Astrocyte (in vitro differentiated cells and primary cell): ENCODE data around the gene CYSTM1. TPM values are rescaled to one million over a fixed set of nuclear protein-coding genes. Genes with fewer than 3 reads are reported as not detected.

Experiments used
- DNase-seq: peaks from one replicate; pipeline ENCODE4 v3.0.0-alpha.2; 2010; ENCODE audit warnings: low read depth
- FAIRE-seq: peaks from 2 replicates; lab custom pipeline; 2011; peaks lifted over from hg19 to GRCh38; lab: Jason Lieb, UNC
- H2AFZ ChIP-seq: 2 replicates; pipeline ENCODE4 v1.6.0; 2012; ENCODE audit warnings: low read depth, low read length, inconsistent platforms
- H3K27ac ChIP-seq: 2 replicates; pipeline ENCODE4 v1.5.1; 2011; ENCODE audit warnings: low read depth, low read length, inconsistent platforms
- H3K27me3 ChIP-seq: 2 replicates; pipeline ENCODE4 v1.6.0; 2011; ENCODE audit warnings: low read length, inconsistent platforms; ENCODE audit not compliant: insufficient read depth
- H3K36me3 ChIP-seq: 2 replicates; pipeline ENCODE4 v1.5.1; 2011; ENCODE audit warnings: low read length, inconsistent platforms; ENCODE audit not compliant: insufficient read depth
- H3K4me1 ChIP-seq: 2 replicates; pipeline ENCODE4 v1.5.1; 2011; ENCODE audit warnings: low read length, inconsistent platforms; ENCODE audit not compliant: insufficient read depth
- H3K4me2 ChIP-seq: 2 replicates; pipeline ENCODE4 v1.6.0; 2012; ENCODE audit warnings: low read length, inconsistent platforms
- H3K4me3 ChIP-seq: 2 replicates; pipeline ENCODE4 v1.5.1; 2011; ENCODE audit warnings: low read depth, mild to moderate bottlenecking, low read length, inconsistent platforms; ENCODE audit not compliant: insufficient read depth
- H3K79me2 ChIP-seq: 2 replicates; pipeline ENCODE4 v1.6.0; 2012; ENCODE audit warnings: mild to moderate bottlenecking, low read length, inconsistent platforms; ENCODE audit not compliant: insufficient read depth
- H3K9ac ChIP-seq: 2 replicates; pipeline ENCODE4 v1.6.0; 2012; ENCODE audit warnings: mild to moderate bottlenecking, low read length, inconsistent platforms
- H3K9me3 ChIP-seq: 2 replicates; pipeline ENCODE4 v1.5.1; 2012; ENCODE audit warnings: low read depth, mild to moderate bottlenecking, low read length, inconsistent platforms; ENCODE audit not compliant: insufficient read depth
- H4K20me1 ChIP-seq: 2 replicates; pipeline ENCODE4 v1.6.0; 2012; ENCODE audit warnings: low read length, inconsistent platforms; ENCODE audit not compliant: insufficient read depth
- H3K27ac Mint-ChIP-seq: one replicate; pipeline ENCODE4 v1.8.0; 2021; ENCODE audit warnings: mild to moderate bottlenecking, mixed read lengths; ENCODE audit not compliant: unreplicated experiment
- H3K27me3 Mint-ChIP-seq: one replicate; pipeline ENCODE4 v1.8.0; 2021; ENCODE audit warnings: low read depth, mixed read lengths; ENCODE audit not compliant: unreplicated experiment
- H3K36me3 Mint-ChIP-seq: one replicate; pipeline ENCODE4 v1.8.0; 2021; ENCODE audit warnings: low read depth, mixed read lengths; ENCODE audit not compliant: unreplicated experiment
- H3K4me1 Mint-ChIP-seq: one replicate; pipeline ENCODE4 v1.8.0; 2021; ENCODE audit warnings: low read depth, mixed read lengths; ENCODE audit not compliant: unreplicated experiment
- H3K4me3 Mint-ChIP-seq: one replicate; pipeline ENCODE4 v1.8.0; 2021; ENCODE audit warnings: mild to moderate bottlenecking, moderate library complexity, mixed read lengths; ENCODE audit not compliant: unreplicated experiment
- H3K9me3 Mint-ChIP-seq: one replicate; pipeline ENCODE4 v1.8.0; 2021; ENCODE audit warnings: mild to moderate bottlenecking, mixed read lengths; ENCODE audit not compliant: unreplicated experiment
- EZH2 ChIP-seq: IDR thresholded peaks from 2 replicates; pipeline ENCODE4 v1.6.1; 2012; ENCODE audit warnings: mild to moderate bottlenecking, low read length, inconsistent platforms; ENCODE audit not compliant: insufficient read depth
- total RNA-seq: library from RNA; stranded (reverse); gene quantifications from 2 replicates; pipeline ENCODE4 v1.2.1, GENCODE V29; 2021
- TF ChIP-seq, protein P1 (sequence below): IDR thresholded peaks from 2 replicates; pipeline ENCODE4 v1.5.1; 2011; ENCODE audit warnings: low read depth, mild to moderate bottlenecking, inconsistent platforms, low read length, moderate library complexity; ENCODE audit not compliant: insufficient read depth

CYSTM1 gene
- total RNA-seq, 1 donor from 2014 or later = 46.3 TPM

DNA sequence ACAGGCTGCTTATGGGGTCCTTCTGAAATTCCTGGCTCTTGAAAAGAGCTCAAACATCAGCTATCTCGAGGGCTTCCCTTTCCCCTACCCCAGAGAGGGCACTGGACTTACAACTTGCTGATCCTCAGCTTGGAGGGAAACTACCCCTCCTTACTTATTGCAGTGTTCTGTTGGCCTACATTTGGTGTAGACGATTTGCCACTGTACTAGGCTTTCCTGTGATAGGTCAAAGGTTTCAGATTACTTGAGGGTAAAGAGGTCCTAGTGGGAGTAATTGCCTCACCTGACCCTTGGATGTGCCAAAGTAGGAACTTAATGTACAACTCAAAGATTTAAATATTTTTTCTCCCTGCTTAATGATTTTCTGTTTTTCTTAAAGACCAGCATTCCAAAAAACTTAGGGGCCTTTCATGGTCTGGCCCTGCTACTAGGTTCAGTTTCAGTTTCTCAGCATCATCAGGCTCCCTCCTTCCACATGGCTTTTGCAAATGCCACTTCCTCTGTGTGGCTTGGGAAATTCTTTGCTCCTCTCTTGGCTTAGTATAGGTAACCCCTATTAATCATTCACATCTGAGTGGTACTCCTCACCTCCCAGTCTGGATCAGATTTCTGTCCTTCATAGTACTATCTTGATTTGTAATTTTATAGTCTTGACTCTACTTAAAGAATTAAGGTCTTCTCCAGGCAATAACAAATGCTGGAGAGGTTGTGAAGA is 32.4 kb downstream of the CYSTM1 start:
- H3K27me3 Mint-ChIP-seq = no peaks in the 10 kb centered on the region
- no peaks in the 10 kb centered on the region for H3K27me3 ChIP-seq
- no peak overlapping the region for H3K4me2 ChIP-seq
- no peaks in the 10 kb centered on the region for H3K9me3 ChIP-seq
- H3K4me3 Mint-ChIP-seq = no peak overlapping the region
- no peak overlapping the region for H2AFZ ChIP-seq
- no peaks in the 10 kb centered on the region for H4K20me1 ChIP-seq
- no peaks in the 10 kb centered on the region for H3K9me3 Mint-ChIP-seq
- peaks cover 7% of the 10 kb centered on the region for H3K4me1 ChIP-seq
- H3K9ac ChIP-seq = no peak overlapping the region
- peaks cover 30% of the 10 kb centered on the region for H3K4me1 Mint-ChIP-seq
- H3K36me3 Mint-ChIP-seq = peaks cover 5% of the 10 kb centered on the region
- TF ChIP-seq, protein P1, sequence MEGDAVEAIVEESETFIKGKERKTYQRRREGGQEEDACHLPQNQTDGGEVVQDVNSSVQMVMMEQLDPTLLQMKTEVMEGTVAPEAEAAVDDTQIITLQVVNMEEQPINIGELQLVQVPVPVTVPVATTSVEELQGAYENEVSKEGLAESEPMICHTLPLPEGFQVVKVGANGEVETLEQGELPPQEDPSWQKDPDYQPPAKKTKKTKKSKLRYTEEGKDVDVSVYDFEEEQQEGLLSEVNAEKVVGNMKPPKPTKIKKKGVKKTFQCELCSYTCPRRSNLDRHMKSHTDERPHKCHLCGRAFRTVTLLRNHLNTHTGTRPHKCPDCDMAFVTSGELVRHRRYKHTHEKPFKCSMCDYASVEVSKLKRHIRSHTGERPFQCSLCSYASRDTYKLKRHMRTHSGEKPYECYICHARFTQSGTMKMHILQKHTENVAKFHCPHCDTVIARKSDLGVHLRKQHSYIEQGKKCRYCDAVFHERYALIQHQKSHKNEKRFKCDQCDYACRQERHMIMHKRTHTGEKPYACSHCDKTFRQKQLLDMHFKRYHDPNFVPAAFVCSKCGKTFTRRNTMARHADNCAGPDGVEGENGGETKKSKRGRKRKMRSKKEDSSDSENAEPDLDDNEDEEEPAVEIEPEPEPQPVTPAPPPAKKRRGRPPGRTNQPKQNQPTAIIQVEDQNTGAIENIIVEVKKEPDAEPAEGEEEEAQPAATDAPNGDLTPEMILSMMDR = no peak
- no peak for TF ChIP-seq EZH2
- no peak overlapping the region for H3K4me3 ChIP-seq
- H3K79me2 ChIP-seq = no peaks in the 10 kb centered on the region
- no peaks in the 10 kb centered on the region for H3K36me3 ChIP-seq
- H3K27ac Mint-ChIP-seq = no peak overlapping the region
- FAIRE-seq (no peak), DNase-seq (no peak)
- no peak overlapping the region for H3K27ac ChIP-seq

DNA sequence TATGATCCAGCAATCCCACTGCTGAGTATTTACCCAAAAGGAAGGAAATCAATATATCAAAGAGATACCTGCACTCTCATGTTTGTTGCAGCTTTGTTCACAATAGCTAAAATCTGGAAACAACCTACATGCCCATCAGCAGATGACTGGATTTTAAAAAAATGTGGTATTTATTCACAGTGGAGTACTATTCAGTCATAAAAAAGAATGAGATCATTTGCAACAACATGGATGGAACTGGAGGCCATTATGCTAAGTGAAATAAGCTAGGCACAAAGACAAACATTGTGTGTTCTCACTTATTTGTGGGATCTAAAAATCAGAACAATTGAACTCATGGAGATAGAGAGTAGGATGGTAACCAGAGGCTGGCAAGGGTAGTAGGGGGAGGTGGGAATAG is 33.1 kb downstream of the CYSTM1 start:
- Histone ChIP-seq H3K4me1 (peaks cover 7% of the 10 kb centered on the region), H3K4me3 (no peak overlapping the region), H3K36me3 (no peaks in the 10 kb centered on the region), H3K27me3 (no peaks in the 10 kb centered on the region), H4K20me1 (no peaks in the 10 kb centered on the region), H3K27ac (no peak overlapping the region), H3K79me2 (no peaks in the 10 kb centered on the region), H3K4me2 (no peak overlapping the region), H3K9ac (no peak overlapping the region), H2AFZ (no peak overlapping the region), H3K9me3 (no peaks in the 10 kb centered on the region)
- no peak for TF ChIP-seq EZH2
- TF ChIP-seq, protein P1 = no peak
- DNase-seq (no peak), FAIRE-seq (no peak)
- Mint-ChIP-seq H3K27ac (no peak overlapping the region), H3K27me3 (no peaks in the 10 kb centered on the region), H3K36me3 (peaks cover 5% of the 10 kb centered on the region), H3K9me3 (no peaks in the 10 kb centered on the region), H3K4me1 (peaks cover 30% of the 10 kb centered on the region), H3K4me3 (no peak overlapping the region)

DNA sequence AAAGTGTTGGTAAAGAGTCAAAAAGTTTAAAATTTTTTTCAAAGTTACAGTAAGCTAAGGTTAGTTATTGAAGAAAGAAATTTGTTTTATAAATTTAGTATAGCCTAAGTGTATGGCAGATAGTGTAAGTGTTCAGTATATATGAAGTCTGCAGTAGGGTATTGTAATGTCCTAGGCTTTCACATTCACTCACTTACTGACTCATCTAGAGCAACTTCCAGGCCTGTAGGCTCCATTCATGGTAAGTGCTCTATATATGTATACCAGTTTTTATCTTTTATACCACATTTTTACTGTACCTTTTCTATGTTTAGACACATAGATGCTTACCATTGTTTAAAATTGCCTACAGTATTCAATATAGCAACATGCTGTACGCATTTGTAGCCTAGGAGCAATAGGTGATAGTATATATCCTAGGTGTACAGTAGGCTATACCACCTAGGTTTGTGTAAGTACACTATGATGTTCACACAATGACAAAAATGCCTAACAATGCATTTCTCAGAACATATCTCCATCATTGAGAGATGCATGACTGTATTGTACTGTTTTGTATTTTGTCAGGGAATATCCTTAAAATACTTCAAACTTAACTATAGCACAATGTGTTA is 38.5 kb downstream of the CYSTM1 start:
- H2AFZ ChIP-seq = no peak overlapping the region
- H3K9ac ChIP-seq = no peak overlapping the region
- Mint-ChIP-seq H3K9me3 (no peaks in the 10 kb centered on the region), H3K36me3 (peaks cover 1% of the 10 kb centered on the region), H3K27ac (no peak overlapping the region), H3K4me3 (no peak overlapping the region), H3K4me1 (peaks cover 10% of the 10 kb centered on the region), H3K27me3 (no peaks in the 10 kb centered on the region)
- no peaks in the 10 kb centered on the region for H3K36me3 ChIP-seq
- TF ChIP-seq, protein P1 = no peak
- no peak for TF ChIP-seq EZH2
- H3K79me2 ChIP-seq = no peaks in the 10 kb centered on the region
- no peaks in the 10 kb centered on the region for H3K27me3 ChIP-seq
- no peaks in the 10 kb centered on the region for H3K9me3 ChIP-seq
- no peak overlapping the region for H3K4me3 ChIP-seq
- peaks cover 5% of the 10 kb centered on the region for H4K20me1 ChIP-seq
- FAIRE-seq (no peak), DNase-seq (no peak)
- H3K4me2 ChIP-seq = no peak overlapping the region
- no peak overlapping the region for H3K27ac ChIP-seq
- H3K4me1 ChIP-seq = no peaks in the 10 kb centered on the region
